Effector CD8-positive, alpha-beta T cell (primary cell): ENCODE data around the gene MEN1.

Experiments used
- DNase-seq: peaks from one replicate; lab custom pipeline; 2025; lab: John Stamatoyannopoulos, UW

MEN1 gene

GRCh38 chr11:64801561-64802369, 8.6 kb downstream of the MEN1 start:
- DNase-seq = no peak

GRCh38 chr11:64801158-64801464, 9.2 kb downstream of the MEN1 start:
- no peak for DNase-seq

- no peak for DNase-seq
Observed at GRCh38 chr11:64800303-64801157, 9.8 kb downstream of the MEN1 start.

GRCh38 chr11:64799623-64800302, 10.6 kb downstream of the MEN1 start:
- DNase-seq = no peak

- DNase-seq = no peak
Observed at GRCh38 chr11:64799256-64799622, 11.1 kb downstream of the MEN1 start.

- DNase-seq = no peak
Observed at GRCh38 chr11:64796757-64797541, 13.4 kb downstream of the MEN1 start.

- no peak for DNase-seq
Observed at GRCh38 chr11:64796047-64796756, 14.1 kb downstream of the MEN1 start.

- no peak for DNase-seq
Observed at GRCh38 chr11:64794526-64794925, 15.8 kb downstream of the MEN1 start.

GRCh38 chr11:64793271-64794160, 16.8 kb downstream of the MEN1 start:
- DNase-seq = no peak

- DNase-seq = no peak
Observed at GRCh38 chr11:64792482-64792881, 17.9 kb downstream of the MEN1 start.

GRCh38 chr11:64791781-64792291, 18.5 kb downstream of the MEN1 start:
- DNase-seq = no peak

- no peak for DNase-seq
Observed at GRCh38 chr11:64790205-64791095, 19.9 kb downstream of the MEN1 start.

- DNase-seq = no peak
Observed at GRCh38 chr11:64789331-64790204, 20.8 kb downstream of the MEN1 start.

GRCh38 chr11:64788321-64789215, 21.8 kb downstream of the MEN1 start:
- no peak for DNase-seq

- peak; percentile 35 for DNase-seq
Observed at GRCh38 chr11:64787526-64788320, 22.6 kb downstream of the MEN1 start.

GRCh38 chr11:64786308-64786707, 24.0 kb downstream of the MEN1 start:
- DNase-seq = no peak
